NCI-H510A (cell line): ENCODE data around the gene LIMCH1.

ENCODE experiments used
- DNase-seq: peaks from one replicate; lab custom pipeline; 2025; lab: John Stamatoyannopoulos, UW

LIMCH1 gene

DNA sequence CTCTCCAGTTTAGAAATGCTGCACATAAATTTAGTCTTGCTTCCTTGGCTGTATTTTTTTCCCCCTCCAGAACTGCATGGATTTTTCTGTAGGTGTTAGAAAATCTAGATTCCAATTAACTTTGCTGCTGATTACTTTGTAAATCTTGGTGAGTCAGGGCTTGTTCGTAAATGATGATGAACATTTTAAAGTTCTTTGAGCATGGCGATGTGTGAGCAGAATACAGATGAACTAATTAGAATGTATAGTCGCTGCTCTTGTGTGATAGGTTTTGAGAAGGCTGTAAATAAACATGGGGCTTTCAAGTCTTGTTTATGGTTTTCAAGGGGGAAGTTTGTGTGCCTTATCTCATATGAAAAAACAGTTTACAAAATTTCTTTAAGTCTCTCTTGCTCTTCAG is 23.3 kb downstream of the LIMCH1 start:
- no peak for DNase-seq

- no peak for DNase-seq
These were observed 29.2 kb downstream of the LIMCH1 start for GRCh38 chr4:41567186-41567585.

GRCh38 chr4:41568363-41568762 is 30.4 kb downstream of the LIMCH1 start:
- DNase-seq = no peak

GRCh38 chr4:41569961-41570360 is 32.0 kb downstream of the LIMCH1 start:
- no peak for DNase-seq

- DNase-seq = no peak
These were observed 33.5 kb downstream of the LIMCH1 start for GRCh38 chr4:41571422-41571821.

DNA sequence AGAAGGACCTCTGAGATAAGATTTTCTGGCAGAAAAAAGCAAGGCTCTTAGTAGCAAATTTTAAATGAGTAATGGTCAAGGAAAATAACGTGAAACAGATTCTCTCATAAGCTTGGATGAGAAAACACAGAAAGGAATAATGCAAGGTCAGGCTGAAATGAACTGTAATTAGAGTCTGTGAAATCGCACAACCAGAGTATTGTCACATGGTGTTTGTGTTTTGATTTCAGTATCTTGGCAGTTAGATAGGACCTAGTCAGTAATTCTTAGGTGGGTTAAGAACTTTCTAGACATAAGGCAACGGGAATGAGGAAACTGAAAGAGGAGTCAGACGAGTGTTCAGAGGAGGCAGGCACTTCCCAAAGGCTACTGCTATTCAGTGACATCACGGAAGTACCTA is 34.6 kb downstream of the LIMCH1 start:
- no peak for DNase-seq

- no peak for DNase-seq
These were observed 35.0 kb downstream of the LIMCH1 start for GRCh38 chr4:41572956-41573355.

GRCh38 chr4:41573502-41574001 is 35.6 kb downstream of the LIMCH1 start:
- no peak for DNase-seq

DNA sequence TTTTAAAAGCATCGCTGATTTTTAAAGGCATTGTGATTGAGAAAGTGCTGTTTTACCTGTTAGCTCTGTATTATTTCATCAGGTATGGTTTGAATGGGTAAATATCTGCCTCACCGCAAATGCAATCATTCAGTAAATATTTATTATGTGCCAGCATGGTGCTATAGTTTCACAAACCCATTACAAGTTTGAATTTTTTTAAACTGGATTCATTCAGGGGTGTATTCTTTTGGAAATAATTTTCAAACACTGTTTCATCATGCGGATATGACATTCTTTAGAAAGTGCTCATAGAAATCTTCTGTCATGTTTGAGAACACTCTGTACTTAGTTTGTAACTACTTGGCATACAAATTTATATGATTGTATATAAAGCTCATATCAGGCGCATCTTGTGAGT is 37.2 kb downstream of the LIMCH1 start:
- no peak for DNase-seq

DNA sequence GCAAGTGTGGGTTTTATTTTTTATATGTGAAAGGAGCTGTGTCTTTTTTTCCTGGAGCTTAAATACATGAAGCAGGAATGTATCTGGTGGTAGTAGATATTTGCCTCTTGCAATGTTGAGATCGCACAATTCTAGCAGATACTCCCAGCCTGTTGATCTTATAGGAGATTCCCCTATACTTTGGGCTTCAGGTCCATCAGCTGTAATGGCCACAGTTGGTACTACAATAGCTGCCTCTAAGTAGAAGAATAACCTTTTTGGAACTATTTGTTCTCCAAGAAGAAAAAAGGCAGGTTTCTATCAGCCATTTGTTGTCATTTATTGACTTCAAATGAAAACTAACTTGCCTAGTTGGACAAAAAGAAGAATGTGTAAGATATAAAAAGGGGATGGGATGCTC is 37.7 kb downstream of the LIMCH1 start:
- DNase-seq = no peak

DNA sequence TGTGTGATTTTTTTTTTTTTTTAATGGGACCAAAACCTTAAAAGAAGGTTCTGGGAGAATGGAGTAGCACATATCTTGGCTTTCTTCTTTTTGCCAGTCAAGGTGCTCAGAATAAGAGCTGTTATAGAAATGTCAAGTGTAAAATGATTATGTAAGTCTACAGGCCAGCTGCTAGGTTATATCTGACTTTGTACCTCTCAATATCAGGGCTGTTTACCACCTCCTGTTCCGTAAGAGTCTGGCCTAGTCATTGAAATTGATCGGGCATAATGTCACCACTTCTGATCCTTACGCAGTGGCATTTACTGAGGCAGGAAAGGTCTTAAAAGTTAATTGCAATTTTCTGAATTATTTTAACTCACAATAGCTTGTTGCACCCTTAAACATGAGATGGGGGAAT is 41.1 kb downstream of the LIMCH1 start:
- DNase-seq = no peak

DNA sequence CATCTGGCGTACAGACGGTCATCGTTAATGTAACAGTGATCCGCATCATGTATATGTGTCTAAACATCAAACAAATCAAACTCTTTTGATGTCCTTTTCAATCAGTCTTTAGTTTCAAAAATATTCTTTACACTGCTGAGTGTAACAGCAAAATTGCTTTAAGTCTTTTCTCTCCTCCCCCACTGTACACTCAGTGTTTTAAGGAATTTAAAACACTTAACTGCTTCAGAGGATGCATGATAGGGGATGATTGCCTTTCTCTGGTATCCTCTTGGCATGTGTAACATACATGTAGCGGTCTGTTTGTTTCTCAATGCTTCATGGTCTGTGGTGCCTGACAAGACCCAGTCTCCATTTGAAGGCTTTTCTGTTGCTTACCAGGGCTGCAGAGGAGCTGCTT is 41.6 kb downstream of the LIMCH1 start:
- no peak for DNase-seq

DNA sequence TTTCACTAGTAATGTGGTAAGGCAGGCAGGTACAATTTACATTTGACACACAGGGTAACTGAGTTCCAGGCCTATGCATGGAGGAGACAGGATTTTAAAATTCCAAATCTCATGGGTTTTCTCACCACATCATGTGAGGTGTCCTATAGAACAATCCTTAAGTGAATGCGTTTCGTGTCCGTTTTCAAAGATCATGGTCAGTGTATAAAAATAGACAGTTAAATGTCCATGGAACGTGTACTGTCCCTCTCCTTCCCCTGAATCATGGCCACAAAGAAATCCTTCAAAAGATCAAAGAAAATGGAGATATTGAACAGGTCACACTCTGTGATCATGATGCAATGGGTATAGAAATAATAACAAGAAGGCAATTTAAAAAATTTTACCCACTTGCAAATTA is 42.0 kb downstream of the LIMCH1 start:
- DNase-seq = no peak

DNA sequence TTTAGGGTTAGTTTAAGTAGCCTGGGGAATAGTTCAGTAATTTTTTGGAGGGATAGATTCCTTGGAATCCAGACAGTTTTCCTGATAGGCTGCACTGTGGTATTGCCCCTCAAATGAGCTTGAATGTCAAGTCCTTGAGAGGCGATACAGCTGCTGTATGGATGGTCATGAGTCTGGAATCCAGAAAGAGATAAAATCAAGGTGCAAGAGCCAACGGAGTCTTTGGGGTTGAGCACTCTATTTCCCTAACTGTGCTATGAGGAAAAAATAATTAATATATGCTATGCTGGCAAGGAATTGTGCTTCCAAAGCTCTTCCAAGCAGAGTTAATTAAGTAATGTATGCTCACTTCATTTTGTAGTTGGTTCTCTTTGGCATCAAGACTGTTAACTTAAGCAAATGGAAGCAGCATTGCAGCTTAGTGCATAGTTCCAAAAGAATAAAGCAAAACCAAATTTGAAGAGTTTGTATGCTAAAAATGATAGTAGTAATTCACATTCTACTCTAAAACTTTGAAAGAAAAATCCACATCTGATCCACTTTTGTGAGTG is 48.8 kb downstream of the LIMCH1 start:
- DNase-seq = no peak

DNA sequence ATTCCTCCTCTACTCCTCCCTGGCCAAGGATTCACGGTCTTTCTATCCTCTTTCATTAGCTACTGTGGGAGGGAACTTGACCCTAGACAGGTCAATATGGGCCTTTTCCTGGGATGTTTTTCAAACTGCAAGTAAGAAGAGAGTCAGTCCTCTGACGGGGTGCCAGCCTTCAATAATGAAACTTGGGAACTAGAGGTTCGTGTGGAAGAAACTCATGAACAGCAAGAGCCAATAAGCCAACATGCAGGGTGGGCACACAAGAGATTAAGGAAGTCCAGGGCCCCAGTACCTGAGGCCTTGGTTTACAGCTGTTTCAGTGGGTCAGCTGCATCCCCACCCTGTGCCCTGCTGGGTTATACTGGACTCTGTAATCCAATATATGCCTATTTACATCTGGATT is 49.3 kb downstream of the LIMCH1 start:
- no peak for DNase-seq

DNA sequence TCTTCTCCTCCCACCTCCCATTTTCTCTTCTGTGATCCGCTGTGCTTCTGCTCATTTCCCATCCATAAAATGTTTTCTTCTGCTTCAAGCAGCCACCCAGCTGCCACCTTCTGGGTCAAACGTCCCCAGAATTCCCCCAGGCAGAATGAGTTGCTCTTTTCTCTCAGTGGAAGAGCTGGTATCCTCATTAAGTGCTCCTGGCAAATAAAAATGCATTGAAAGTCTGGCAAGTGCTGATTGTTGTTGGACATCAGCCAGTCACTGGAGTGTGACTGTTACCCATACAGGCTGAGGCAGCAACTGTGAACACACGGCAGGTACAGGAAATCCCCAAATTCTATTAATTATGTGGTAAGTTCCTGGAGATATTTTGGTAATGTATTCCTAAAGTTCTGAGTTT is 52.6 kb downstream of the LIMCH1 start:
- peak; percentile 26 for DNase-seq

- no peak for DNase-seq
These were observed 56.5 kb downstream of the LIMCH1 start for GRCh38 chr4:41594432-41594831.

DNA sequence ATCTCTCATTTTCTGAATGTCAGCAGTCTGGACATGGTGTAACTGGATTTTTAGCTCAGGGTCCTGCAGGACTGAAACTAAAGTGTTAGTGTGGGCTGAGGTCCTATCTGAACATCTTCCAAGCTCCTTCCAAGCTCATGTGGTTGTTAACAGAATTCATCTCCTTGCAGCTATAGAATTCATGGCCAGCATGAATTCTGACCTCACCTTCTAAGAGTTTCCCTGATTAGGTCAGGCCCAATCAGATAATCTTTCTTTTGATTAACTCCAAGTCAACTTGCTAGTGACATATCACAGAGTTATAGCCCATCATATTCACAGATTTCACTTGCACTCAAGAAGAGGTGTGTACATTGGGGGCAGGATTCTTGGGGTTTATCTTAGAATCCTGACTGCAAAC is 59.5 kb downstream of the LIMCH1 start:
- no peak for DNase-seq

GRCh38 chr4:41598580-41598979 is 60.6 kb downstream of the LIMCH1 start:
- DNase-seq = no peak

GRCh38 chr4:41599192-41599786 is 61.3 kb downstream of the LIMCH1 start:
- no peak for DNase-seq

- no peak for DNase-seq
These were observed 62.4 kb downstream of the LIMCH1 start for GRCh38 chr4:41600243-41600912.

- DNase-seq = no peak
These were observed 63.1 kb downstream of the LIMCH1 start for GRCh38 chr4:41601025-41601424.

DNA sequence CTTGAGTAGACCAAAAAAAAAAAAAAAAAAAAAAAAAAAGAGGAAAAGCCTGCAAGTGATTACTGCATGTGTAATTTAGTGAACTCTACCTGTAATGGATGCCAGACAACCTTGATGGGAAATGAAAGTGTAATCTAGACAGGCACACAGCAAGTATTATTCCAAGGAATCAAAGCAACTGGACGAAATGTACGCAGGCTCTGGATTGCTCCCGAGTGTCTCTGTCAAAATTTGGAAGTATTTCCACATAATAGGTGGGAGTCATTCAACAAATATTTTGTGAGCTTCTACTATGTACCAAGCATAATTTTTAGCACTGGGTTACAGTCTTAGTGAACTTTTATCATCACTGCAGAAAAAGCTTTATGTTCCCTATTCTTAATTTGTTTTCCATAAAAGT is 64.2 kb downstream of the LIMCH1 start:
- no peak for DNase-seq
